Measurements from ENCODE around the gene MICU1.

DNA sequence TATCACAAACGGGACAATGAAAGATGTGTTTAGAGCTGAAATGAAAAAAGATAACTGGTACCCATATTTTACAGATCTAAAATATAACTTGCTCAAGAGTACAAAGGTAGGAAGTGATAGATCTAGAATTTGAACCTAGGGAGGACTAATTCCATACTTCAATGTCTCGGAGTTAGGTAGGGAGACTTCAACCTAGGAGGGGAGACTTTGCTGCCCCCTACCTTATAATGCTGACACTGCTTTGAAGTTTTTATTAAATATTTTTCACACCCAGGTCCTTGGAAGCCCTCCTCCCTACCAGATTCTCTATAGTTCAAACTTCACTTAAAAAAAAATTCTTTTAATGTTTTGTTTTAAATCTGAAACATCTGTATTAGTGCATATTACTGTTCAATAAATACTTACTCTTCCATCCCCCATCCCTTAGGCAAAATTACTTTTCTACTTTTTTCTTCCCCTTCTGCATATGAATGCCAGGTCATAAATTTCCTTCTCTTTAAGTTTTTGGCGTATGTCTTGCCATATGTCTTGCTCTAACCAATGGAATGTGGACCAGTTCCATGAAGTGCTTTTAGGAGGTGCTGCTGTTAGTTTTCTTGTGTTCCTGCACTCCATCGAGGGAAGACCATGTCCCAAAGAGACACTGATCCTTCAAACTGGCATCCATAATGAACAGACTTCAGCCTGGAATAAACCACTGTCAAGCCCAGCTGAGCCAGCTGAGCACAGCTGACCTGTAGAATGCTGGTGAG, 57.8 kb downstream of the MICU1 start:
- TF ChIP-seq POLR2A (IDR thresholded peaks at IDR 0.05) (no peak), POLR2AphosphoS5 (IDR thresholded peaks at IDR 0.05) (no peak), EP300 (IDR thresholded peaks at IDR 0.05) (no peak)
- TF ChIP-seq, protein P1, sequence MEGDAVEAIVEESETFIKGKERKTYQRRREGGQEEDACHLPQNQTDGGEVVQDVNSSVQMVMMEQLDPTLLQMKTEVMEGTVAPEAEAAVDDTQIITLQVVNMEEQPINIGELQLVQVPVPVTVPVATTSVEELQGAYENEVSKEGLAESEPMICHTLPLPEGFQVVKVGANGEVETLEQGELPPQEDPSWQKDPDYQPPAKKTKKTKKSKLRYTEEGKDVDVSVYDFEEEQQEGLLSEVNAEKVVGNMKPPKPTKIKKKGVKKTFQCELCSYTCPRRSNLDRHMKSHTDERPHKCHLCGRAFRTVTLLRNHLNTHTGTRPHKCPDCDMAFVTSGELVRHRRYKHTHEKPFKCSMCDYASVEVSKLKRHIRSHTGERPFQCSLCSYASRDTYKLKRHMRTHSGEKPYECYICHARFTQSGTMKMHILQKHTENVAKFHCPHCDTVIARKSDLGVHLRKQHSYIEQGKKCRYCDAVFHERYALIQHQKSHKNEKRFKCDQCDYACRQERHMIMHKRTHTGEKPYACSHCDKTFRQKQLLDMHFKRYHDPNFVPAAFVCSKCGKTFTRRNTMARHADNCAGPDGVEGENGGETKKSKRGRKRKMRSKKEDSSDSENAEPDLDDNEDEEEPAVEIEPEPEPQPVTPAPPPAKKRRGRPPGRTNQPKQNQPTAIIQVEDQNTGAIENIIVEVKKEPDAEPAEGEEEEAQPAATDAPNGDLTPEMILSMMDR (IDR thresholded peaks at IDR 0.05) = no peak

Measured in sigmoid colon (tissue), 4 donors.